Retinal pigment epithelial cell (primary cell): ENCODE results near the gene SLC38A2.

Source experiments
- DNase-seq: peaks from one replicate; pipeline ENCODE4 v3.0.0-alpha.2; 2010; ENCODE audit warnings: low read depth
- H3K4me3 ChIP-seq: 2 replicates; pipeline ENCODE4 v1.5.1; 2011; ENCODE audit warnings: mild to moderate bottlenecking, low read length, control low read depth, moderate library complexity
- TF ChIP-seq, protein P1 (sequence below): conservative IDR thresholded peaks from 2 replicates; pipeline ENCODE4 v1.5.1; 2011; ENCODE audit warnings: low read depth, low read length, control low read depth, inconsistent platforms

The SLC38A2 gene

DNA sequence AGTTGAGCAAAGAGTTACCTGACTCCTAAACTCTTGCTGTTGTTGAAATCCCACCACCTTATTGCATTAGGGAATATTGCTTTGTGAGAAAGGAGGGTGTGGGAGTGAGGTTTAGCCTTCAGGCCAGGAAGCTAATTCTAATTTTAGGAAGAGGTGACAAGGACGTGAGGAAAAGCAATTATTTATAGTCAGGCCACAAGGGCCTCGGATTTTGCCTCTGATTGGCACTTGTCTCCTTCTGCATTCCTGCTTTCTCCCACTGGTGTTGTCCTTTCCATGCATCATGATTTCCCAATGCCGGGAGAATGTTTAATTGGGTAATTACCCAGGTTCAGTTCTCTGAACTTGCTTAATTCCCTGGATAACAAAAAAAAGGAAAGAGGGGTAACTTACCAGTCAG lies 37.9 kb upstream of the SLC38A2 start:
- no peak for DNase-seq
- TF ChIP-seq, protein P1, sequence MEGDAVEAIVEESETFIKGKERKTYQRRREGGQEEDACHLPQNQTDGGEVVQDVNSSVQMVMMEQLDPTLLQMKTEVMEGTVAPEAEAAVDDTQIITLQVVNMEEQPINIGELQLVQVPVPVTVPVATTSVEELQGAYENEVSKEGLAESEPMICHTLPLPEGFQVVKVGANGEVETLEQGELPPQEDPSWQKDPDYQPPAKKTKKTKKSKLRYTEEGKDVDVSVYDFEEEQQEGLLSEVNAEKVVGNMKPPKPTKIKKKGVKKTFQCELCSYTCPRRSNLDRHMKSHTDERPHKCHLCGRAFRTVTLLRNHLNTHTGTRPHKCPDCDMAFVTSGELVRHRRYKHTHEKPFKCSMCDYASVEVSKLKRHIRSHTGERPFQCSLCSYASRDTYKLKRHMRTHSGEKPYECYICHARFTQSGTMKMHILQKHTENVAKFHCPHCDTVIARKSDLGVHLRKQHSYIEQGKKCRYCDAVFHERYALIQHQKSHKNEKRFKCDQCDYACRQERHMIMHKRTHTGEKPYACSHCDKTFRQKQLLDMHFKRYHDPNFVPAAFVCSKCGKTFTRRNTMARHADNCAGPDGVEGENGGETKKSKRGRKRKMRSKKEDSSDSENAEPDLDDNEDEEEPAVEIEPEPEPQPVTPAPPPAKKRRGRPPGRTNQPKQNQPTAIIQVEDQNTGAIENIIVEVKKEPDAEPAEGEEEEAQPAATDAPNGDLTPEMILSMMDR, result no peak
- H3K4me3 ChIP-seq, result no peak overlapping the region

GRCh38 chr12:46409974-46410373 lies 37.4 kb upstream of the SLC38A2 start:
- no peak overlapping the region for H3K4me3 ChIP-seq
- TF ChIP-seq, protein P1, result no peak
- no peak for DNase-seq

DNA sequence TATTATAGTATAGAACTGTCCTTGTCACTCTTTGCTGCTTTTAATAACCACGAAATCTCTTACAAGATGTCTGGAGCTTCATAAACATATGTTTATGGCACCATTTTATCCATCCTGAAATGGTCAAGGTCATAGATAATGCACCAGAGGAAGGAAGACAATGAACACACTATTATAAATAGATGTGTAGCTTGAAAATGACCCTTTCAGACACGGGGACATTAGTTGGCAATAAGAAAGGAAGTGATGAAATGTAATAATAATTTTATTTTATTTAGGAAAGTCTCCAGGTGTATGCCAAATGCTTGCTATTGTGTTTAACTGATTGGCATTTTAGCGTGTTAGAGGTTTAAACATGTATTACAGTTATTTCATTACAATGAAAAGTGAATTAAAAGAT lies 36.8 kb upstream of the SLC38A2 start:
- TF ChIP-seq, protein P1, result no peak
- H3K4me3 ChIP-seq, result no peak overlapping the region
- no peak for DNase-seq

GRCh38 chr12:46408441-46408840 lies 35.9 kb upstream of the SLC38A2 start:
- H3K4me3 ChIP-seq, result no peak overlapping the region
- DNase-seq, result no peak
- TF ChIP-seq, protein P1, result no peak

DNA sequence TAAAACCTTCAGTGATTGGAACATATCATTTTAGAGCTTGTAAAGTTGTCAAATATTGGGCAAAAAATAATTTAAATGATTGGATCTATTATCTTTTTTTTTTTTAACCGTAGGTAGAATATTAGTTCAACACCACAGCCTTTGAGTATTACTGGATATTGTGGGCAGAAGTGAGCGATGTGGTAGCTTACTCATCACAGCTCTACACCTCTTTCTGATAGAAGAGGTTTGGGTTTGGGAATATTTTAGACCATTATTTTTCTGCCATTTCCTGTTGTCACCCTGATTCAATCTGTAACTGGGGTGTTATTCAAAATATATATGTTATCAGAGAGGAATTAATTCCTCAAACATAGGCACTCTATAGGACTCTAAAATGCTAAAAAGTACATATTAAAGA lies 34.8 kb upstream of the SLC38A2 start:
- H3K4me3 ChIP-seq, result no peak overlapping the region
- DNase-seq, result no peak
- TF ChIP-seq, protein P1, result no peak

- H3K4me3 ChIP-seq, result no peak overlapping the region
- DNase-seq, result no peak
- TF ChIP-seq, protein P1, result no peak
These were observed 33.9 kb upstream of the SLC38A2 start for GRCh38 chr12:46406352-46407027.

GRCh38 chr12:46404733-46405132 lies 32.2 kb upstream of the SLC38A2 start:
- no peak overlapping the region for H3K4me3 ChIP-seq
- TF ChIP-seq, protein P1, result no peak
- DNase-seq, result no peak
